HG03460 (cell line): ENCODE measurements around the gene MYOD1.

Source experiments
- ATAC-seq: cut with Tn5 transposase; IDR thresholded peaks from one replicate; pipeline ENCODE4 v1.9.1; 2021; ENCODE audit not compliant: unreplicated experiment

MYOD1 gene

GRCh38 chr11:17769218-17769617 lies 49.8 kb downstream of the MYOD1 start:
- no peak for ATAC-seq

GRCh38 chr11:17770048-17770652 lies 50.8 kb downstream of the MYOD1 start:
- ATAC-seq: no peak

GRCh38 chr11:17770917-17771316 lies 51.5 kb downstream of the MYOD1 start:
- no peak for ATAC-seq

- ATAC-seq: no peak
Observed at GRCh38 chr11:17771415-17771814, 52.0 kb downstream of the MYOD1 start.
